ENCODE data around the gene AGFG2.
"Not testable (repeated sequence)": the region's sequence is repeated elsewhere in the genome, so short reads cannot be mapped to it uniquely, and the experiment has no call there.

AGFG2 gene

DNA sequence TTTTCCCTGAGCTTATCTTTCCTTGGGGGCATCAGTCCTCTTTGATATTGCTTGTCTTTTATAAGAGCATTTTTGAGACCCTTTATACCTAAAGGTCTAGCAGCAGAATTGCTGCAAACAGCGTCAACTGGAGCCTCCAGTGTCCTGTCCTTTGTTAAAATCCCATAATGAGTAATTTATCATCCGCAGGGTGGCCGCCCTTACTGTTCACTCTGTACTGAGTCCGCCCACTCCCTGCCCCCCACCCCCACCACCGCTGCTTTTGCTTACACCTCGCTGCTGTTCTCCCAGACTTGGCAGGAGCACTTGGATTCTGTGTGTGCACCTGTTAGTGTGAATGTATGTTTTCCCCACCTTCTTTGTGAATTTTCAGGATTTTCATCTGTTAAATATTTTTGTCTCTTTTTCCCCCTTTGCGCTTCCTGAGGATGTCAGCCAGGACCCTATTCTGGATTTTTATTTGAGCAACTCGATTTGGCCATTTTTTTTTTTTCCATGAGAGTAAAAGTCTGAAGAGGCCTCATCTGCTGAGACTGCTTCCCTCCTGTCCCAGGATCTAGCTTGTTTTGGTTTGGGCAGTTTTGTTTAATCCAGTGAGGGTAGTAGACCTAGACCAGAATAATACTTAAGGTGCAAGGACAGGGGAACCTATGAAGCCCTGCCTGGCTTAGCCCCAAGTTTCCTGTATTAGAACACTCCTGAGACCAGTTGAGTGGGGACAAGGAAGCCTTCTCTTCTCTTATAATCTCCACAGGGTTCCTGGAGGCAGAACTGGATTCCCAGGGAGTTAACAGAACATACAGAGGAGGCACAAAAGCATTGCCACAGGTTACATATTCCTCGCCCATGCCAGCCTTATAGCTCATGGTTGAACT is 8.2 kb downstream of the AGFG2 start:
- TF ChIP-seq, protein P1, sequence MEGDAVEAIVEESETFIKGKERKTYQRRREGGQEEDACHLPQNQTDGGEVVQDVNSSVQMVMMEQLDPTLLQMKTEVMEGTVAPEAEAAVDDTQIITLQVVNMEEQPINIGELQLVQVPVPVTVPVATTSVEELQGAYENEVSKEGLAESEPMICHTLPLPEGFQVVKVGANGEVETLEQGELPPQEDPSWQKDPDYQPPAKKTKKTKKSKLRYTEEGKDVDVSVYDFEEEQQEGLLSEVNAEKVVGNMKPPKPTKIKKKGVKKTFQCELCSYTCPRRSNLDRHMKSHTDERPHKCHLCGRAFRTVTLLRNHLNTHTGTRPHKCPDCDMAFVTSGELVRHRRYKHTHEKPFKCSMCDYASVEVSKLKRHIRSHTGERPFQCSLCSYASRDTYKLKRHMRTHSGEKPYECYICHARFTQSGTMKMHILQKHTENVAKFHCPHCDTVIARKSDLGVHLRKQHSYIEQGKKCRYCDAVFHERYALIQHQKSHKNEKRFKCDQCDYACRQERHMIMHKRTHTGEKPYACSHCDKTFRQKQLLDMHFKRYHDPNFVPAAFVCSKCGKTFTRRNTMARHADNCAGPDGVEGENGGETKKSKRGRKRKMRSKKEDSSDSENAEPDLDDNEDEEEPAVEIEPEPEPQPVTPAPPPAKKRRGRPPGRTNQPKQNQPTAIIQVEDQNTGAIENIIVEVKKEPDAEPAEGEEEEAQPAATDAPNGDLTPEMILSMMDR (IDR thresholded peaks at IDR 0.05; ENCODE audit: insufficient read depth, low read length, missing control alignments), result no peak
- CTCF ChIA-PET, result interaction anchor here (0.7 to 22.1 kb wide), 7 partner anchors 14 to 158 kb away, joined by 3 to 396 read pairs (median 4); partner anchors contain the start of genes FBXO24, LRCH4, NYAP1 and POP7
- POLR2A ChIA-PET, result interaction anchor here (0.6 kb wide), 1 partner anchor 134 kb away, joined by 3 read pairs; no protein-coding TSS in a partner anchor
- H3K4me3 ChIP-seq (ENCODE audit: low read depth, low read length), result no peak overlapping the region
- DNase-seq (ENCODE audit: low read depth, low spot score), result no peak

DNA sequence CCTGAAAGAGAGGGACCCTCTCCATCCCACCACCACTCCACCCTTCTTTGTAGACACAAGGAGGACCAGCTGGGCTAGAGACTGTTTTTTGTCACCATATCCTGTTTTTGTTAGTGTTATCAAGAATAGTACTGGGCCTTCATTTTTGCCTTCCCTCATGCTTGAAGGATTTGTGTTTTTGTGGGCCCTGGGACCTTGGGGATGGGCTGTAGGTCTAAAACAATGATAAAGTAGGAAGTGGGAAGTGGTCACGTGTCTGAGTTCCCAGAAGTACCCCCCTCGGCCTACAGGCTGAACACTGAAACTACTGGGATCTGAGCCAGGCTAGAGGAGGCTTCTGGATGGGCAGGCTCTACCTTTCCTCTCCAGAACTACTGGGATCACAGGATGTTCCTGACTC is 8.9 kb downstream of the AGFG2 start:
- no peak for DNase-seq (ENCODE audit: low read depth, low spot score)
- POLR2A ChIA-PET, result no interaction called here
- TF ChIP-seq, protein P1 (IDR thresholded peaks at IDR 0.05; ENCODE audit: insufficient read depth, low read length, missing control alignments), result no peak
- CTCF ChIA-PET, result interaction anchor here (1.0 to 22.1 kb wide), 6 partner anchors 13 to 158 kb away, joined by 3 to 396 read pairs (median 22); partner anchors contain the start of genes NYAP1 and POP7
- no peak overlapping the region for H3K4me3 ChIP-seq (ENCODE audit: low read depth, low read length)

DNA sequence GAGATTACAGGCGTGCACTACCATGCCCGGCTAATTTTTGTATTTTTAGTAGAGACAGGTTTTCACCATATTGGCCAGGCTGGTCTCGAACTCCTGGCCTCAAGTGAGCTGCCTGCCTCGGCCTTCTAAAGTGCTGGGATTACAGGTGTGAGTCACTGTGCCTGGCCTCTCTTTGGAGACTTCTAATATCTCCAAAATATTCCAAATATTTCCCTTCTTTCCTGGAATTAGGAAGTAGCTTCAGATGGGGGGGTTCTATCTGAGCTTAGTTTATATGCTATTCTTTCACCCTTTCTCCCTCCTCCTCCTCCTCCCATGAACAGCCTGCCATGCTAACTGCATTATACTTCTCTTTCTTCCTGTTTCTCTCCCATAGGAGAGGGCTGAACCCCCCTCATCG is 9.4 kb downstream of the AGFG2 start:
- CTCF ChIA-PET, result interaction anchor here (1.0 to 22.1 kb wide), 7 partner anchors 13 to 143 kb away, joined by 3 to 396 read pairs (median 11); partner anchors contain the start of gene NYAP1
- POLR2A ChIA-PET; H3K4me3 ChIP-seq (ENCODE audit: low read depth, low read length); DNase-seq (ENCODE audit: low read depth, low spot score): not testable (repeated sequence)

DNA sequence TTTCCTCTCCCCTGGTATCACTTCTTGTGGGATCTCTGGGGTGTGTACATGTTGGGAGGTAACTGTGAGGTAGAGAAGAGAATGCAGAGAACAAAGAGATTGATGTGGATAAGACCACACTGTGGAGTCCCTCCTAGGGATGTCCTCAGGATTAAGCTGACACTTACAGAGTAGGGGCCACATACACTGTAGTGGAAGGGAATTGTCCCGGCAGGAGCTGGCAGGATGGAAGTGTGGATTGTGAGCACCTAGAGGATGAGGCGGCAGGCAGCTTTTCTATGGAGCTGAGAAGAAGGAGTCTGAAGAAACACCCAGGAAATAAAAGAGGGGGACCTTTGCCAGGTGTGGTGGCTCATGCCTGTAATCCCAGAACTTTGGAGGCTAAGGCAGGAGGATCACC is 13.5 kb downstream of the AGFG2 start:
- CTCF ChIA-PET, result interaction anchor here (17.8 to 22.1 kb wide), 3 partner anchors 9 to 87 kb away, joined by 257 to 421 read pairs (median 396); partner anchors contain the start of genes NYAP1, SPACDR and TSC22D4
- no peak overlapping the region for H3K4me3 ChIP-seq (ENCODE audit: low read depth, low read length)
- DNase-seq (ENCODE audit: low read depth, low spot score), result no peak
- TF ChIP-seq, protein P1 (IDR thresholded peaks at IDR 0.05; ENCODE audit: insufficient read depth, low read length, missing control alignments), result no peak
- POLR2A ChIA-PET, result no interaction called here

DNA sequence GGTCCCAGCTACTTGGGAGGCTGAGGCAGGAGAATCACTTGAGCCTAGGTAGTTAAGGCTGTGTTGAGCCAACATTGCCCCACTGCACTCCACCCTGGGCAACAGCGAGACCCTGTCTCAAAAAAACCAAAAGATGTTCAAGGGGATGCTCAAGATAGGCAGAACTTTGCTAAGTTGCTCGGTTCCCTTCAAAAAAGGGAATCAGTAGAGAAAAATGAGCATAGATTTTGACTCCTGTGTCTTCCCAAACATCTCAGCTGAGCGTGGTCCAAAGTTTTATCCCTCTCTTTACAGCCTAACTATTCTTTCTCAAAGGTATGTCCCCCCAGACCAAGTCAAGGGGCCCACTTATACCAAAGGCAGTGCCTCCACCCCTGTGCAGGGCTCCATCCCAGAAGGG is 14.0 kb downstream of the AGFG2 start:
- no peak for DNase-seq (ENCODE audit: low read depth, low spot score)
- POLR2A ChIA-PET, result no interaction called here
- TF ChIP-seq, protein P1 (IDR thresholded peaks at IDR 0.05; ENCODE audit: insufficient read depth, low read length, missing control alignments), result no peak
- CTCF ChIA-PET, result interaction anchor here (1.2 to 22.1 kb wide), 4 partner anchors 8 to 152 kb away, joined by 3 to 421 read pairs (median 326); partner anchors contain the start of genes NYAP1, SPACDR and TSC22D4
- H3K4me3 ChIP-seq (ENCODE audit: low read depth, low read length), result no peak overlapping the region

DNA sequence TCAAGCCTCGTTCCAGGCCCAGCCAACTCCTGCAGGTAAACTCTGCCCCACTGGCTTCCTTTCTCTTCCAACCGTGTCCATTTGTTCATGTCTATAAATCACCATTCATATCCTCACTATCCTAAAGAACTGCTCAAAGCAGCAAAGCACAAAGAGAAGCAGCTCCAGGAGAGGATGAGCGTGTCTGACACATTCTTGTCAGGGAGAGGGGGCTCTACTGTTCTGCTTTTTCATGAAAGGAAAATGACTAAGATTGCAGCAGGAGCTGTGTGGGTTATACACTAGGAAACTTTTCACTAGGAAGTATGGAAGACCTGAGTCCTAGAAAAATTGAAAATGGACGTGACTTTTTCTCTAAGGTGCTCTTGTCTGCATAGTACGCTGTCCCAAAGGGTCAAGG is 16.7 kb downstream of the AGFG2 start:
- ChIA-PET POLR2A (no interaction called here), CTCF (interaction anchor here (3.8 to 18.3 kb wide), 4 partner anchors 10 to 90 kb away, joined by 59 to 421 read pairs (median 326); partner anchors contain the start of genes AGFG2, NYAP1, SPACDR and TSC22D4)
- TF ChIP-seq, protein P1 (IDR thresholded peaks at IDR 0.05; ENCODE audit: insufficient read depth, low read length, missing control alignments), result no peak
- H3K4me3 ChIP-seq (ENCODE audit: low read depth, low read length), result no peak overlapping the region
- DNase-seq (ENCODE audit: low read depth, low spot score), result no peak
